ENCODE data around the gene NUMBL.

GRCh38 chr19:40626918-40627317 is 63.5 kb downstream of the NUMBL start:
- TF ChIP-seq CTCF (IDR thresholded peaks at IDR 0.05; ENCODE audit: insufficient read depth, low read length, poor library complexity, severe bottlenecking) (no peak), EZH2phosphoT487 (conservative IDR thresholded peaks at IDR 0.05; ENCODE audit: low read length) (no peak)

All from SU-DHL-6 (cell line).